ENCODE measurements around the gene TMEM132D.

GRCh38 chr12:129304529-129304928 is 599.3 kb downstream of the TMEM132D start:
- TF ChIP-seq CTCF (IDR thresholded peaks at IDR 0.05) (no peak), POLR2A (IDR thresholded peaks at IDR 0.05) (no peak), POLR2AphosphoS5 (IDR thresholded peaks at IDR 0.05) (no peak)

Measured in gastroesophageal sphincter (tissue), 3 donors.